Measurements from ENCODE around the gene CORT. TPM values are rescaled to one million over a fixed set of nuclear protein-coding genes. Genes with fewer than 3 reads are reported as not detected.
"Not testable (repeated sequence)": the region's sequence is repeated elsewhere in the genome, so short reads cannot be mapped to it uniquely, and the experiment has no call there.

The CORT gene
- polyA plus RNA-seq, 1 experiment = not detected

- CTCF ChIA-PET = interaction anchor here (1.7 to 1.9 kb wide), 2 partner anchors 19 to 44 kb away, joined by 4 to 6 read pairs; no protein-coding TSS in a partner anchor
- Histone ChIP-seq H3K27me3 (ENCODE audit: control insufficient read depth, insufficient read depth, low read length) (no peaks in the 10 kb centered on the region), H3K36me3 (ENCODE audit: control insufficient read depth, insufficient read depth, low read length) (no peaks in the 10 kb centered on the region), H3K4me3 (ENCODE audit: low read depth, low read length) (no peak overlapping the region)
- DNase-seq (ENCODE audit: low read depth) = no peak
- TF ChIP-seq CTCF (IDR thresholded peaks at IDR 0.05; ENCODE audit: insufficient read depth, low read depth, low read length) = no peak
- POLR2A ChIA-PET = no interaction called here
Observed at GRCh38 chr1:10450156-10450814, 454 bp downstream of the CORT start.

GRCh38 chr1:10450836-10451235, 1.0 kb downstream of the CORT start:
- no peak for DNase-seq (ENCODE audit: low read depth)
- ChIA-PET CTCF (interaction anchor here (1.7 to 1.9 kb wide), 2 partner anchors 20 to 43 kb away, joined by 4 to 6 read pairs; no protein-coding TSS in a partner anchor), POLR2A (no interaction called here)
- Histone ChIP-seq H3K36me3 (ENCODE audit: control insufficient read depth, insufficient read depth, low read length) (no peaks in the 10 kb centered on the region), H3K4me3 (ENCODE audit: low read depth, low read length) (no peak overlapping the region), H3K27me3 (ENCODE audit: control insufficient read depth, insufficient read depth, low read length) (no peaks in the 10 kb centered on the region)
- no peak for TF ChIP-seq CTCF (IDR thresholded peaks at IDR 0.05; ENCODE audit: insufficient read depth, low read depth, low read length)

GRCh38 chr1:10451287-10451686, 1.5 kb downstream of the CORT start:
- H3K4me3 ChIP-seq (ENCODE audit: low read depth, low read length) = peak overlapping the region; percentile 12; the same call in 1 of the 2 replicates
- no peaks in the 10 kb centered on the region for H3K36me3 ChIP-seq (ENCODE audit: control insufficient read depth, insufficient read depth, low read length)
- no peaks in the 10 kb centered on the region for H3K27me3 ChIP-seq (ENCODE audit: control insufficient read depth, insufficient read depth, low read length)
- no peak for TF ChIP-seq CTCF (IDR thresholded peaks at IDR 0.05; ENCODE audit: insufficient read depth, low read depth, low read length)
- ChIA-PET POLR2A (no interaction called here), CTCF (interaction anchor here (1.2 to 1.7 kb wide), 3 partner anchors 20 to 43 kb away, joined by 4 read pairs; partner anchors contain the start of gene CENPS)
- DNase-seq (ENCODE audit: low read depth) = peak; percentile 78

GRCh38 chr1:10456048-10456447, 6.2 kb downstream of the CORT start:
- Histone ChIP-seq H3K4me3 (ENCODE audit: low read depth, low read length) (no peak overlapping the region), H3K36me3 (ENCODE audit: control insufficient read depth, insufficient read depth, low read length) (no peaks in the 10 kb centered on the region), H3K27me3 (ENCODE audit: control insufficient read depth, insufficient read depth, low read length) (no peaks in the 10 kb centered on the region)
- no peak for TF ChIP-seq CTCF (IDR thresholded peaks at IDR 0.05; ENCODE audit: insufficient read depth, low read depth, low read length)
- ChIA-PET CTCF (interaction anchor here (1.5 kb wide), 1 partner anchor 39 kb away, joined by 4 read pairs; no protein-coding TSS in a partner anchor), POLR2A (interaction anchor here (0.6 kb wide), 1 partner anchor 782 kb away, joined by 4 read pairs; no protein-coding TSS in a partner anchor)
- no peak for DNase-seq (ENCODE audit: low read depth)

- peaks cover 1% of the 10 kb centered on the region; the same call in 1 of the 2 replicates for H3K36me3 ChIP-seq (ENCODE audit: control insufficient read depth, insufficient read depth, low read length)
- CTCF ChIA-PET = interaction anchor here (1.5 kb wide), 1 partner anchor 39 kb away, joined by 4 read pairs; no protein-coding TSS in a partner anchor
- no peak for DNase-seq (ENCODE audit: low read depth)
- H3K27me3 ChIP-seq (ENCODE audit: control insufficient read depth, insufficient read depth, low read length) = no peaks in the 10 kb centered on the region
- no peak for TF ChIP-seq CTCF (IDR thresholded peaks at IDR 0.05; ENCODE audit: insufficient read depth, low read depth, low read length)
- no peak overlapping the region for H3K4me3 ChIP-seq (ENCODE audit: low read depth, low read length)
- POLR2A ChIA-PET = interaction anchor here (0.6 kb wide), 1 partner anchor 783 kb away, joined by 4 read pairs; no protein-coding TSS in a partner anchor
Observed at GRCh38 chr1:10456661-10457060, 6.8 kb downstream of the CORT start.

GRCh38 chr1:10457462-10457861, 7.6 kb downstream of the CORT start:
- DNase-seq (ENCODE audit: low read depth); H3K4me3 ChIP-seq (ENCODE audit: low read depth, low read length); POLR2A ChIA-PET; H3K27me3 ChIP-seq (ENCODE audit: control insufficient read depth, insufficient read depth, low read length); H3K36me3 ChIP-seq (ENCODE audit: control insufficient read depth, insufficient read depth, low read length): not testable (repeated sequence)
- CTCF ChIA-PET = interaction anchor here (0.8 to 1.5 kb wide), 2 partner anchors 37 to 38 kb away, joined by 4 read pairs; no protein-coding TSS in a partner anchor
